Activated T-cell treated with anti-CD3 and anti-CD28 coated beads for 1 hour (primary cell): ENCODE measurements around the gene ATP2A3.
"Not testable (repeated sequence)": the region's sequence is repeated elsewhere in the genome, so short reads cannot be mapped to it uniquely, and the experiment has no call there.

ENCODE experiments used
- DNase-seq: peaks from one replicate; pipeline ENCODE4 v3.0.0-alpha.2; 2020; ENCODE audit warnings: low read depth

Gene ATP2A3

GRCh38 chr17:3991699-3992098 is 27.5 kb upstream of the ATP2A3 start:
- DNase-seq = not testable (repeated sequence)

- no peak for DNase-seq
These were observed 26.3 kb upstream of the ATP2A3 start for GRCh38 chr17:3990386-3991127.

DNA sequence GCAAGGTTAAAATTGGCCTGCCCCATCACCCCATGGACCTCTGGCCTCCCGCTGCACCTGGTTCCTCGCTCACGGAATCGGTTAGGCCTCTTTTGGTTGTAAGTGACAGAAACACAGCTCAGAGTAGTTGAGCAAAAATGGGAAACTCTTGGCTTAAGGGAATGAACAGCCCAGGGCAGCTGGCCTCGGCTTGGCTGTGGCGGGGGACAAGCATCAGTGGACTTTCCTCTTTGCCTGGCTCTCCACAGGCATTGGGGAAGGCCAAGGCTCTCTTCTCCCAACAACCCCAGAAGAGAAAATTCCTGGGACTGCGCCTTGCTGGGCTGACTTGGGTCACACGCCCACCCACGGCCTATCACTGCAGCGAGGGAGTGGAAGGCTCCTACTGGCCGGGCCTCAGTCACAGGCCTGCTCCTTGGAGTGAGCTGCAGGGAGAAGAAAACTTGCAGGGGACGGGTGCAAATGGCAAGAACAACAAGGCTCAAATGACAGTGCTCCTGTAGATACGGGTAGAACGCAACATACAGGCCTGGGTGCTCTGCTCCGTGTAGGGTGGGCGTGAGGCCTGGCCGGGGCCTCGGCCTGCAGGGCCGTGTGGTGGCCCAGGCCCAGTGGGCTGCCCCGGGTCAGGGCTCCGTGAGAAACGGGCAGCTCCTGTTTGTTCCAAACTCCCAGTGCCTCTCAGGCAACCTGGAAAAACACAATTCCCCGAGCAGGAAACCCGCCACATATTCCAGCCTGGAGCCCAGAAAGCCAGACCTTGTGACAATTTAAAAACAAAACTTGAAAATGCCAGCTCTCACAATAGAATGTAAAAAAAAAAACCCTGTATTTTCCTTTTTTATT is 25.0 kb upstream of the ATP2A3 start:
- DNase-seq = no peak

DNA sequence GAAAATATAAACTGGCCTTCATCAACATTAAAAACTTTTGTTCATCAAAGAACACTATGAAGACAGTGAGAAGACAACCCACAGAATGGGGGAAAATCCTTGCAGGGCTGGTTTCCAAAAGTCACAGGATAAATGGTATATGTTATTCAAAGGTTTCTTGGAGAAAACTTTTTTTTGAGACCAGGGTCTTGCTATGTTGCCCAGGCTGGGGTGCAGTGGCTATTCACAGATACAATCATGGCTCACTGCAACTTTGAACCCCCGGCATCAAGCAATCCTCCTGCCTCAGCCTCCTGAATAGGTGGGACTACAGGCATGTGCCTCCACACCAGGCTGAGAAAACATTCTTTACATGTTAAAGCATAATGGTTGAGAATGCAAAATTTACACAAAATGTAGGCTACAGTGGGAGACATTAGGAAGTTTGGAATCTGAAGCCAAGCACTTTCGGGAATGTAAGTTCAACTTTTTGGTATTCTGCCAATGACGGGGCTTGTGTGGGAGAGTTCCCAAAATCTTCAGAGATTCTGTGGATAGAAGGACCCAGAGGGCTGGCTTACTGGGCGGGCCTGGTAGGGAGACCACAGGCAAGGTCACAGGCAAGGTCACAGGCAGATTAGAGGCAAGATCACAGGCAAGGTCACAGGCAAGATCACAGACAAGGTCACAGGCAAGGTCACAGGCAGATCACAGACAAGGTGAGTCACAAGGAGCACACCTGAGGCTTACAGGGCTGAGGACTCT is 24.2 kb upstream of the ATP2A3 start:
- DNase-seq = no peak

- no peak for DNase-seq
These were observed 22.7 kb upstream of the ATP2A3 start for GRCh38 chr17:3986939-3987335.

DNA sequence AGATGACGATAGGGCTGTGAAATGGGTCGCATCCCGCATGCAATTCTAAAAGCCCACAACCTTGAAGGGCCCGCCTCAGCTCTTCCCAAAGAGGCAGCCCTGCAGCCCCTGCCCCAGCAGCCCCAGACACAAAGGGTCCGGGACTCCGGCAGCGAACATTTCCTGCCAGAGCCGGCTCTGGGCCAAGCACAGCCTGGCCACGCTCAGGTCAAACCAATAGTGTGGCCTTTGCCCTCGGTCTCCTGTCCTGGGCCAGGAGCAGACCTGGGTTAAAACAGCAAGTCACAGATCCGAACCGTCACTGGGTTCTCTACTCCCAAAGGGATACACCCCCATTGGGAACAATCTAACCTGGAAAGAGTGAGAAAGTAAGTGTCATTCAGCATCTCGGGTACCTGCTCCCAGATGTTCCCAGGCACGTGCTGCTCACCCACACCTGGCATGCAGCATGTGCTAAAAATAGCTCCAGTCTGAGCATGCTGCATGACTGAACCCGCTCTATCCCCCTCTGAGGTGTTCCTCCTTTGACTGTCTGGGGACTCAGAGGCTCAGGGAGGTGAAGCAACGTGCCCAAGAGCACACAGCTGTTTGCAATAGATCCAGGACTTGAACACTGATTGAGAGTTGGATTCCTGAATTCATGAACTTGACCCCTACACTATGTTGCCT is 22.2 kb upstream of the ATP2A3 start:
- no peak for DNase-seq

DNA sequence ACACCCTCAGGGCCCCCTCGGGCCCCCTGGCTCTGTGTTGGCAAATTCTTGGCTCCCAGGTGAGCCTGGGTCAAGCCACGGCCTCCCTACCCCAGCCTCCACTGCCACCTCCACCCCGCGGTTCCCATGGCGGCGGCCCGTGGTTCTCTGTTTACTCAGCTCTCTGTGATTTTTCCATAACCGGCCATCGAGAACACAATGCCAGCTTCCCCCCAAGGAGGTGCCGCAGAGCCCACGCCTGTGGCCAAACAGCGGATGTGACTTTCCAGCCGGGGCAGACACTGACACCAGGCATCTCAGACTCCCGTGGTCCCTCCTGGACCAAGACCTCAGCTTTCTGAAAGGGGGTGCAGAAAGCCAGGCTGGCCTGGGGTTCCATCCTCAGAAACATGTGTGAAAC is 21.6 kb upstream of the ATP2A3 start:
- DNase-seq = no peak

DNA sequence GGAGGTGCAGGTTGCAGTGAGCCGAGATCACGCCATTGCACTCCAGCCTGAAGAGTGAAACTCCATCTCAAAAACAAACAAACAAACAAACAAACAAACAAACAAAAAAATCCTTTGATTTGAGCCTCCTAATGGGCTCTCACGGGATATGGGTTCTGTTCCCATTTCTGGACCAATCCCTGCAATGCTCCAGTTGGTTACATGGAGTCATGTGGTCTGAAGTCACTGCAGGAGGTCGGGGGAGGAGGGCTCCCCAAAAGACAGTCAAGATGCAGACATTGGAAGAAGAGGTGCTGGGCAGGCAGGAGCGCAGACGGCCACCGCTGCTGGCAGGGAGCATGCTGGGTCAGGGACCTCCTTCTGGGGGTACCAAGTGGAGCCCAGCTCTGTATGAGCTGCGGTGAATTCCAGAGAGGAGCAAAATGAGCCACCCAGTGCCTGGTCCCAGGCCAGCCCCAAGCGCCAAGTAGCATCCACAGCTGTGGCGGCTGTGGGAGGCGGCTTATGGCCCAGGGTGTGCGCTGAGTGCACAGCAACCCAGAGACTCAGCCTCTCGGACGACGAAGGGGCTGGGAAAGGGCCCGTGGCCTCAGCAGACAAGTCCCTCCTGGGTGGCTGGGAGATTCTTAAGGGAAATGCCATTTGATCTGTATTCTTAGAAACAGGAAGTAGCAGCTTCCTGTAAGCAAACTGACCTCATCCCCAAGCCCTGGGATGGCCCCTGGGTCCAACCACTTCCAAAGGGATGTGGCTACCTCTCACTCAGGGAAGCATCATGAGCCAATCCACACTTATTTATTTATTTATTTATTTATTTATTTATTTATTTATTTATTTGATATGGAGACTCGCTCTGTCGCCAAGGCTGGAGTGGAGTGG is 19.6 kb upstream of the ATP2A3 start:
- DNase-seq = no peak

DNA sequence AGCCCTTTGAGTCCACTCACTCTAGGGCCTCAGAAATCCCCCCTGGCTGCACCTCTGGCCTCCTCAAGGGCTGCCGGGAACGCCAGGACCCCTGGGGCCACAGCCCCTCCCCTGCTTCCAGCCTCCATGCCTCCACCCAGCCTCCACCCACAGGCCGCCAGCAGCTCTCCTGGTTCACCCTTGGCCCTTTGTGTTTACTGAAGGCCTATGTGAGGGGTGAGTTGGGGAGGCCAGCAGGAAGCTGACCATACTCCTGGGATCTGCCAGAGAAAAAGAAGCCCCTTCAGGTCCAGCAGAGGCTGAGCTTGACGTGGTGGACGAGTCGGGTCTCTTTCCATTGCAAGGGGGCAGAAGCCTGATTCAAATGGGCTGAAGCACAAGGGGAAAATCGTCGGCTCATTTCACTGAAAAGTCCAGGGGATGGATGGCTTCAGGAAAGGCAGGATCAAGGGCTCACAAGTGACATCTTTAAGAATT is 18.3 kb upstream of the ATP2A3 start:
- DNase-seq = no peak

GRCh38 chr17:3982113-3982512 is 17.9 kb upstream of the ATP2A3 start:
- no peak for DNase-seq

GRCh38 chr17:3981455-3981854 is 17.2 kb upstream of the ATP2A3 start:
- DNase-seq = no peak

DNA sequence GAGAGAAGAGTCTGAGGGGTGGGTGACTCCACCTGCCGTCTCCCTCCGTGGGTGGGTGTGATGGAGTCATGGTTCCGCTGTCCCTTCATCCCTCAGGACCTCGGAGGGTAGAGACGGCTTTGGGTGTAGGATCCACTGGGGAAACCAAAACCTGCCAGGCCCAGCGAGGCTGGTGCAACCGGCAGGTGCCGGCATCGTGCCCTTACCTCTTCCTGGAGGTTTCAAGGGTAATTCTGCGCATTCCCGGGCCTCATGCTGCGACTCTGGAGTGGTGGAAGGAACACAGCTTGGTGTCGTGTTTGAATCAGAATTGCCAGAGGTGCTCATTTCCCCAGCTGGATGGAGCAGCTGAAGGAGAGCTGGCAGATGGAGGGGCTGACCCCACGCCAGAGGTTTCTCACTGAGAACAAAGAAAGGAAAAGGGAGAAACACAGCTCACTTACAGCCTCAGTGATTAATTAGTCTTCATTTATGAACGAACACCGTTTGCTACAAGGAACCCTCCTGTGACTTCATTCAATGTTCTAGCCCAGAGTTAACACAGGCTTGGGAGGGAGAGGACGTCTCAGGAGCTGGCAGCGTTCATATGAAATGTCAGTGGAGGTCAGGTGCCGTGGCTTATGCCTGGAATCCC is 16.3 kb upstream of the ATP2A3 start:
- no peak for DNase-seq

GRCh38 chr17:3979290-3979611 is 15.0 kb upstream of the ATP2A3 start:
- no peak for DNase-seq

DNA sequence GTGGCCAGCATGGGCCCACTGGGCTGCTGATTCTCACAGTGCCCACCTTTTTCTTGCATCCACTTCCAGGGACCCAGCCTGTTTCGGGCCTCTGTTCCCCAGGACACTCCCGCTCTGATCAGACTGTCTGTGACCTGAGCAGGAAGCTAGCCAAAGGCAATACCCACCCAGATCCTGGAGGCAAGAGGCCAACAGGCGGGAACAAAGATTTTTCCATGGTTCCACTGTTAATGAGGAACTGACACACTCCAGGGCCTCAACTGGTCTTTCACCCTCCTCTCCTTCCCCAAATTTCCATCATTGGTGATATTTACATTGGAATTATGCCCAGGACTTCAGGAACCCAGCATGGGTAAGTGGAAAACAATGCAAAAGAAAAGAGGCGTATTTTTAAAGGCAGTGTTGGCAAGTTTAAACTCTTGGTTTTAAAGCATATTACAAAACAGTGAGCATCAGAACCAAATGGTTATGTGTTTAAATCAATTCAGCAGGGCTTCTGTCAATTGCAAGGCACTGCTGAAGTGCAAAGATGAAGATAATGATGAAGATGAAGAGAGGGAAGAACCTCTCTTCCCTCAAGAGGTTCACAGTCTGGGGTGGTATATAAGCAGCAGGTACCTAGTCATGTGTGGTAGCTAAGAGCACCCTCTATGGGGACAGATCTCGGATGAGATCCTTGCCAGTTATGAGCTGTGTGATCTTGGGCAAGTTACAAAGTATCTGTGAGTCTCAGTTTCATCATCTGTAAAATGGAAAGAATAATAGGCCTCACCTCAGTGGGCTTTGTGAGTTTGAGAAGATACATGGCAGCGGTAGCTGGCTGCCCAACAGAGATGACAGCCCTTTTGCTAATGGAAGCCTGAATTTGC is 14.4 kb upstream of the ATP2A3 start:
- no peak for DNase-seq

- DNase-seq = no peak
These were observed 13.2 kb upstream of the ATP2A3 start for GRCh38 chr17:3977387-3977786.

- DNase-seq = no peak
These were observed 12.5 kb upstream of the ATP2A3 start for GRCh38 chr17:3976675-3977171.

GRCh38 chr17:3974980-3975379 is 10.7 kb upstream of the ATP2A3 start:
- DNase-seq = no peak

DNA sequence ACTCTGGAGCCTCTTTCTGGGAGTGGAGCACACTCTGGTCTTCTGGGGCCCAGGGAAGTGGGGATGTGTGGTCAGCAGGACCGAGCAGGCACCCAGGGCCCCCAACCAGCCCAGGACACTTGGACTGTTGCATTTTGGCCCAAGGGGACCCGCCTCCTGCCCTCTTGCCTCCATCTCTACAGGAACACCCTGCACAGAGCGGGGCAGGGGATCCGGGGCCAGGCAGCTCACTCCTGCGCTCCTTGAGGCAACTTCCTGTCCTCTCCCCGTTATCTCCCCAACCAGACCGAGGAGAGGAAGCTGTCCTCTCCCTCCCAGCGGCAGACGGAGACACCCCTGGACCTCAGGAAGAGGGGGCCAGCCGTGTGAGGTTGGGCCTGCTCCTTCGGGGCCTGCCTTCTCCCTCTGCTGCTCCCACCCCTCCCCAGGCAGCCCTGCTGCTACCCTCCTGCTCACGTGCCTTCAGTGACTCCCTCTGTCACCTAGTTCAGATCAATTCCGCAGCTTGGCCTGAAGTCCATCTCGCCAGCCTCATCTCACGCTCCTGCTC is 10.0 kb upstream of the ATP2A3 start:
- DNase-seq = no peak

DNA sequence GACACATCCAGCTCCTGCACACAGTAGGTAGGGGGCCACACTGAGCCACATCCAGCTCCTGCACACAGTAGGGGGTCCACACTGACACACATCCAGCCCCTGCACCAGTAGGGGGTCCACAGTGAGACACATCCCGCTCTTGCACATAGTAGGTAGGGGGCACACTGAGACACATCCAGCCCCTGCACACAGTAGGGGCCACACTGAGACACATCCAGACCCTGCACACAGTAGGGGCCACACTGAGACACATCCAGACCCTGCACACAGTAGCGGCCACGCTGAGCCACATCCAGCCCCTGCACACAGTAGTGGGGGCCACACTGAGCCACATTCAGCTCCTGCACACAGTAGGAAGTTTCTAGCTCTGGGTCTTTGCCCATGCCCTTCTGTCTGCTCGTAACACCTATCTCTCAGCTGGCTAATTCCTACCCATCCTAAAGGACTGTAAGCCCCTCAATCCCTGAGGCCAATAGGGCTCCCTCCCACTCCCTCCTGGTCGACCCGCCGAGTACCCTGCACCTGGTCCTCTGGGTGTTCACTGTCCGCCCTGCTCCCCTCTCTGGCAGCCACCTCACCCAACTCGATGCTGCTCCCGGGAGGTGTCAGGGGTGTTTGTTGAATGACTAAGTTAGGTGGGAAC is 9.4 kb upstream of the ATP2A3 start:
- DNase-seq = no peak
